Vagina (tissue), 2 donors: Measurements from ENCODE around the gene SNX24. TPM values are rescaled to one million over a fixed set of nuclear protein-coding genes. Genes with fewer than 3 reads are reported as not detected.

Source experiments
- DNase-seq, 2 donors: peaks; one replicate each; pipeline ENCODE4 v3.0.0-alpha.2; 2017; ENCODE audit errors: extremely low spot score in 2 of 2
- H3K27ac ChIP-seq: fragments of 200-600 bp; sonication (generic); one replicate; pipeline ENCODE4 v1.5.1; 2019
- H3K27me3 ChIP-seq: fragments of 200-600 bp; sonication (generic); one replicate; pipeline ENCODE4 v1.5.1; 2019
- H3K36me3 ChIP-seq, 2 donors: fragments of 200-600 bp; sonication (generic); one replicate each; pipeline ENCODE4 v1.5.1; 2017 to 2019
- H3K4me1 ChIP-seq: fragments of 200-600 bp; sonication (generic); one replicate; pipeline ENCODE4 v1.5.1; 2019
- H3K4me3 ChIP-seq, 2 donors: fragments of 200-600 bp; sonication (generic); 1 replicate in 1 of 2; 2 replicates in 1 of 2; pipeline ENCODE4 v1.5.1; 2016 to 2019
- H3K9me3 ChIP-seq: fragments of 200-600 bp; sonication (generic); one replicate; pipeline ENCODE4 v1.5.1; 2019
- POLR2A ChIP-seq, 2 donors: fragments of 450-650 bp; IDR thresholded peaks; one replicate each; pipeline ENCODE4 v1.6.1; 2017; ENCODE audit warnings: antibody characterized with exemption in 2 of 2, mild to moderate bottlenecking in 2 of 2, moderate library complexity in 2 of 2
- POLR2AphosphoS5 ChIP-seq, 2 donors: sonication (generic); formaldehyde crosslinking; IDR thresholded peaks; one replicate each; pipeline ENCODE4 v1.9.0; 2017; ENCODE audit warnings: antibody characterized with exemption in 2 of 2, mild to moderate bottlenecking in 2 of 2, low read depth in 1 of 2; ENCODE audit not compliant: insufficient read depth in 1 of 2
- intact Hi-C: fragments of 100-400 bp; cut with DNase I; formaldehyde crosslinking; loops from one replicate; pipeline ENCODE4 v1.15.1; 2023
- total RNA-seq: library from RNA; depleted of rRNA; stranded (reverse); fragments of >200 nt; gene quantifications from one replicate; pipeline ENCODE4 v1.2.3, GENCODE V29; 2016
- TF ChIP-seq, protein P1 (sequence below), 3 experiments: fragments of 450-650 bp in 2 of 3; fragments of 200-600 bp in 1 of 3; sonication (generic) in 1 of 3; IDR thresholded peaks; one replicate each; pipeline ENCODE4 v1.5.1; 2017 to 2019; ENCODE audit warnings: antibody characterized with exemption in 3 of 3, mild to moderate bottlenecking in 2 of 3, moderate library complexity in 2 of 3

SNX24 gene
- total RNA-seq, 1 donor from 2014 or later: 19.4 TPM

DNA sequence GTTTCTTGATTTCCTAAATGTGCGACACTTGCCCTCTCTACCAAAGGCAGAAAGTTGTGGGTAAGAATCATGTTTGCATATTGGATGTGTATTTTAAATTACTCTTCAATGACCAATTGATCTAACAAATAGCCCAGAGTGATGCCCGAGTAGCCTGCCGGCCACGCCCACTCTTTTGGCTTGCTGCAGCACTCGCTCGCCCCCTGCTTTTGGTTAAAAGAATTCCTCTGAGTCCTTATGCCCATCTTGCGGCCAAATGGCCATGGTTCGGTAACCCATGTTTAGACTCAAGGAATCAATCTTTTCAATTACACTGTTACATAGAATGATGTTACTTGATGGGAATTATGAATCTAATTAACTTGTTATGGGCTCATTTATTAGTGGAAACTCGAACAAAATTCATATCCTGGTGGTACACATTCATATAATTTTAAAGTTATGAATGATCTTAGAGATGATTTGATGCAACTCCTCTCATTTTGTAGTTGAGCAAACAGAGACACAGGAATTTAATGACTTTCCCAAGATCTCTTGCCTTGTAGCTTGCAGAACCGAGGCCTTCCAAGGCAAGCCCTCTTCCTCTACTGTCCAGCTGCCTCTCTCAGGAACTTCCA lies 154.6 kb downstream of the SNX24 start:
- H3K4me1 ChIP-seq: no peaks in the 10 kb centered on the region
- TF ChIP-seq POLR2A (IDR thresholded peaks at IDR 0.05) (no peak), POLR2AphosphoS5 (IDR thresholded peaks at IDR 0.05; ENCODE audit: insufficient read depth in 1 of 2, low read depth in 1 of 2) (no peak)
- TF ChIP-seq, protein P1, sequence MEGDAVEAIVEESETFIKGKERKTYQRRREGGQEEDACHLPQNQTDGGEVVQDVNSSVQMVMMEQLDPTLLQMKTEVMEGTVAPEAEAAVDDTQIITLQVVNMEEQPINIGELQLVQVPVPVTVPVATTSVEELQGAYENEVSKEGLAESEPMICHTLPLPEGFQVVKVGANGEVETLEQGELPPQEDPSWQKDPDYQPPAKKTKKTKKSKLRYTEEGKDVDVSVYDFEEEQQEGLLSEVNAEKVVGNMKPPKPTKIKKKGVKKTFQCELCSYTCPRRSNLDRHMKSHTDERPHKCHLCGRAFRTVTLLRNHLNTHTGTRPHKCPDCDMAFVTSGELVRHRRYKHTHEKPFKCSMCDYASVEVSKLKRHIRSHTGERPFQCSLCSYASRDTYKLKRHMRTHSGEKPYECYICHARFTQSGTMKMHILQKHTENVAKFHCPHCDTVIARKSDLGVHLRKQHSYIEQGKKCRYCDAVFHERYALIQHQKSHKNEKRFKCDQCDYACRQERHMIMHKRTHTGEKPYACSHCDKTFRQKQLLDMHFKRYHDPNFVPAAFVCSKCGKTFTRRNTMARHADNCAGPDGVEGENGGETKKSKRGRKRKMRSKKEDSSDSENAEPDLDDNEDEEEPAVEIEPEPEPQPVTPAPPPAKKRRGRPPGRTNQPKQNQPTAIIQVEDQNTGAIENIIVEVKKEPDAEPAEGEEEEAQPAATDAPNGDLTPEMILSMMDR (IDR thresholded peaks at IDR 0.05): peak in 1 of 3 experiments; percentile 14
- H3K36me3 ChIP-seq: no peaks in the 10 kb centered on the region
- intact Hi-C loops: no loop called here
- H3K4me3 ChIP-seq: no peak overlapping the region
- no peaks in the 10 kb centered on the region for H3K9me3 ChIP-seq
- DNase-seq: no peak
- H3K27me3 ChIP-seq: no peaks in the 10 kb centered on the region
- no peak overlapping the region for H3K27ac ChIP-seq

DNA sequence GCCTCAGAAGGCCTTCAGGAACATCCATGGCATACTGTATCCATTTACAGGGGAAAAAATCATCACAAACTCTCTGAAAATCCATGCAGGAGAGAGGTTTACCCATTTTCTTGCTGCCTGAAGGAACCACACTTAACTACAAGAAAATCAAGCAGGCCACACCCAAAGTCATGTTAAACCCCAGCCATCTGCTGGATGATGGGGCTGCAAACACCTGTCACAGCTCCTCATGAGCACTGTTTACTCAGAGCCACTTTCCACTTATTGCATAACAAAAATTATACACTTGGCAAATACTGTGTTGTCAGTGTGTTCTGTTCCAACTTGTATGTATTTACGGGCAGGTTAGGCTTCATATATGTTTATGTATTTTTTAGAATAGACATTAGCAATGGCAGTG lies 155.3 kb downstream of the SNX24 start:
- TF ChIP-seq POLR2A (IDR thresholded peaks at IDR 0.05): no peak
- TF ChIP-seq, protein P1 (IDR thresholded peaks at IDR 0.05): no peak
- no peak for TF ChIP-seq POLR2AphosphoS5 (IDR thresholded peaks at IDR 0.05; ENCODE audit: insufficient read depth in 1 of 2, low read depth in 1 of 2)
- Histone ChIP-seq H3K27ac (no peak overlapping the region), H3K27me3 (no peaks in the 10 kb centered on the region), H3K36me3 (no peaks in the 10 kb centered on the region), H3K4me3 (no peak overlapping the region), H3K9me3 (no peaks in the 10 kb centered on the region), H3K4me1 (no peaks in the 10 kb centered on the region)
- DNase-seq: no peak
- intact Hi-C loops: no loop called here

DNA sequence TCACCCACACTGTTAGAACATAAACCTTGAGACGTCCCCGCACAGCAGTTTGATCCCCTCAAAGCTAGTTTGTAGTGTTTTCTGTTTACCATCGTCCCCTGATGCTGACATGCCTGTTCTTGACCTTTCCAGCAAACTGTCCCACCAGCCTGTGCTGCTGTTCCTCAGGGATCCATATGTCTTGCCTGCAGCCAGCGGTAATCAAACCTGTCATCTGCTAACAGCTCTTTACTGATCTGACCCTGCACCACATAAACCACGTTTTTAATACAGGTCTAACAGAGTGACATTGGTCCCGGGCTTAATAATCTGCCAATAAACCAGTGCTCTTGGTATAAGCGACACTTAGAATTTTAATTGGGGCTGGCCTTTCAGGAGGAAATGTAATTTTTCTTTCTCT lies 156.4 kb downstream of the SNX24 start:
- no peaks in the 10 kb centered on the region for H3K27me3 ChIP-seq
- no peaks in the 10 kb centered on the region for H3K9me3 ChIP-seq
- TF ChIP-seq POLR2AphosphoS5 (IDR thresholded peaks at IDR 0.05; ENCODE audit: insufficient read depth in 1 of 2, low read depth in 1 of 2): no peak
- TF ChIP-seq, protein P1 (IDR thresholded peaks at IDR 0.05): no peak
- no peak for TF ChIP-seq POLR2A (IDR thresholded peaks at IDR 0.05)
- no peak overlapping the region for H3K4me3 ChIP-seq
- H3K36me3 ChIP-seq: no peaks in the 10 kb centered on the region
- no peaks in the 10 kb centered on the region for H3K4me1 ChIP-seq
- DNase-seq: no peak
- no peak overlapping the region for H3K27ac ChIP-seq
- intact Hi-C loops: no loop called here

DNA sequence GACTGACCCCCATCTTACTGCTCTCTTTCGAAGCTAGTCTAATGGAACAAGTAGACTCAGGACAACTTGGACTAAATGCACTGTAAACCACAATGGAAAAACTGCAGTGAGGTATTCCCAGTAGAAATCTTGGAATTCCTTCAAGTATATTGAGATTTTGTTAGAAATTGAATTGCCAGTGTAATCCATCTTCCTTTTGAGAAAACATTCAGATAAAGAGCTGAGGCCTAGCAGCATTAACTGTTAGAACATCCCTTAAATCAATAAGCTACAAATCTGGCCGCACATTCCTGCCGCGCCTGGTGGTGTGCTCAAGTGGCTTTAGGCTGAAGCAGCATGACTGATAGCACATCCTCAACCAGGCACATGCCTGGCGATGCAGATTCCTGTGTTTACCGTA lies 161.8 kb downstream of the SNX24 start:
- no peak for TF ChIP-seq POLR2A (IDR thresholded peaks at IDR 0.05)
- TF ChIP-seq, protein P1 (IDR thresholded peaks at IDR 0.05): no peak
- no peak for TF ChIP-seq POLR2AphosphoS5 (IDR thresholded peaks at IDR 0.05; ENCODE audit: insufficient read depth in 1 of 2, low read depth in 1 of 2)
- Histone ChIP-seq H3K4me1 (no peaks in the 10 kb centered on the region), H3K9me3 (no peaks in the 10 kb centered on the region), H3K27me3 (no peaks in the 10 kb centered on the region), H3K4me3 (no peak overlapping the region), H3K27ac (no peak overlapping the region), H3K36me3 (no peaks in the 10 kb centered on the region)
- no peak for DNase-seq
- intact Hi-C loops: no loop called here

DNA sequence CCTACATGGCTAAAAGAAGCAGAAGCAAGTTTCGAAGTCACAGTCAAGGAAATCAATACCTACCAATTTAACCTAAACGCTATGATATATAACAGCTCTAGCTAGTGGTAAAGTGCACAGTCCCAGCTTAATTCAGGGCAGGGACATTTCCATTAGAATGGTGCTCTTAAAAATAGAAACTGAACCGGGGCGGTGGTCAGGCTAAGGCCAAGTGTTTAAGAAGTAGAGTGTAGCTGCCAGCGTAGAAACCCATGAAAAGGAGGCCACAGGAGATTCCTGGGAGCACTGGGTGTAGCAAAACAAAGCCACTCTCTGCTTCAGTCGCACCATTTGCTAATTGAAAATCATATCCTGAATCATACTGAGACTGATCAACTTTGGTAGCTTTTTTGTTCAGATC lies 162.3 kb downstream of the SNX24 start:
- no peak for DNase-seq
- intact Hi-C loops: no loop called here
- H3K27ac ChIP-seq: no peak overlapping the region
- no peak overlapping the region for H3K4me3 ChIP-seq
- TF ChIP-seq, protein P1 (IDR thresholded peaks at IDR 0.05): no peak
- TF ChIP-seq POLR2AphosphoS5 (IDR thresholded peaks at IDR 0.05; ENCODE audit: insufficient read depth in 1 of 2, low read depth in 1 of 2) (no peak), POLR2A (IDR thresholded peaks at IDR 0.05) (no peak)
- no peaks in the 10 kb centered on the region for H3K4me1 ChIP-seq
- no peaks in the 10 kb centered on the region for H3K36me3 ChIP-seq
- H3K27me3 ChIP-seq: no peaks in the 10 kb centered on the region
- H3K9me3 ChIP-seq: no peaks in the 10 kb centered on the region
